Stimulated activated CD4-positive, alpha-beta T cell treated with anti-CD3 and anti-CD28 coated beads, TNF-alpha, amount 100 ng/mL, for 4 hours (primary cell): ENCODE data around the gene HEXD.
A peak's percentile ranks its signal among the peaks of the same experiment; 100 is the strongest.
"Not testable (repeated sequence)": the region's sequence is repeated elsewhere in the genome, so short reads cannot be mapped to it uniquely, and the experiment has no call there.

Experiments
- DNase-seq, 3 experiments: peaks; one replicate each; pipeline ENCODE4 v3.0.0-alpha.2; 2020; ENCODE audit warnings: low read depth in 3 of 3

HEXD gene

GRCh38 chr17:82396601-82397435, 21.3 kb upstream of the HEXD start:
- no peak for DNase-seq

GRCh38 chr17:82397449-82398335, 20.5 kb upstream of the HEXD start:
- DNase-seq = no peak

- no peak for DNase-seq
Observed at GRCh38 chr17:82399041-82399441, 19.1 kb upstream of the HEXD start.

- no peak for DNase-seq
Observed at GRCh38 chr17:82399601-82400101, 18.5 kb upstream of the HEXD start.

- no peak for DNase-seq
Observed at GRCh38 chr17:82400206-82400605, 17.9 kb upstream of the HEXD start.

DNA sequence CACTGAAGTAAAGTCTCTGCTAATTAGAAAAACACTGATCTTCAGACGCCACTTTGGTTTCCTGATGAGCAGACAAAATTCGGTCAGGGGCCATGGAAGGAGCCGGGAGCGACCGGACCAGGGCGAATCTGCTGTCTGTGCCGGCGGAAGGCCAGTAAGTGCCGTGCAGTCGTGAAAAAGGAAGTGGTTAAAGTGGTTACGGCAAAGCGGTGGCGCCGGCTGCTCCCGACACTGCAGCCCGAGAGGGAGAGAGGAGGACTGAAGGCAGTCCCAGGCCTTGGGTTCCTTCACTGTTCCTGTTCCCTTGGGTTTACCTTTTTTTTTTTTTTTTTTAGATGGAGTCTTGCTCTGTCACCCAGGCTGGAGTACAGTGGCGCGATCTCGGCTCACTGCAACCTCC, 17.3 kb upstream of the HEXD start:
- peak in 2 of 3 experiments; percentile 11 to 13 for DNase-seq

- no peak for DNase-seq
Observed at GRCh38 chr17:82402865-82403264, 15.3 kb upstream of the HEXD start.

DNA sequence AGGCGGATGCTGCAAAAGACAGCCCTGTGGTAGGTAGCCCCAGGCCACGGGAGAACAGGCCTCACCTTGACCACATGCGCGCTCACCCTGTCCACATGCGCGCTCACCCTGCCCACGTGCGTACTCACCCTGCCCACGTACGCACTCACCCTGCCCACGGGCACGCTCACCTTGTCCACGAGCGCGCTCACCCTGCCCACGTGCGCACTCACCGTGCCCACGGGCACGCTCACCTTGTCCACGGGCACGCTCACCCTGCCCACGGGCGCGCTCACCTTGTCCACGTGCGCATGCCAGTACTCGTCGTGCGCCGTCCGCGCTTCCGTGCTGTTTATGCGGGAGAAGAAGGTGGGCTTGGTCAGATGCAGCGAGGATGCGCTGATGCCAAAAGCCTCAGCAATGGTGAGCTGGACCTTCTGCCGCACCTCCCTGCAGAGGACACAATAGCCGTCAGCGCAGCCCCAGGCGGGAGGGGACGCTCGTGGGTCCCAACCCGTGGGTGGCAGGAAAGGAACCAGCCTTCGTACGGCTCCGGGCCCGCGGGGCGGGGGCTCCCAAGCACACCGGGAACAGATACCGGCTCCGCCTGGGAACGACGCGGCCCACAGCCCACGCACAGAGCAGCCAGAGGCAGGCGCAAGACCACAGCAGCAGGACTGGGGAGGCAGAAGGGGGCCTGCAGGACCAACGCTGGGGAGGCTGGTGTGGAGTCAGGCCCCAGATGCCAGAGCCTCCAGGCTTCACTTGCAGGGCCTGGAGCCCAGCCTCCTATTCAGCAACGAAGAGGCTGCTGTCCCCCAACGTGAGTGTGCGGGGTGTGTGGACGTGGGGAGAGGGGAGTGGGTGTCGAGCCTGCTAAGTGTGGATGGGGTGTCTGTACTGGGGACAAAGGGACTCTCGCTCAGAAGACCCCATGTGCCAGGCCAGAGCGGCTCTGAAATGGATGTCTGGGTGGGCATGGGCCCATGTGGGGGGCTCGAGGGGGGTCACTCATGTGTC, 14.2 kb upstream of the HEXD start:
- no peak for DNase-seq

GRCh38 chr17:82405051-82405450, 13.1 kb upstream of the HEXD start:
- no peak for DNase-seq

DNA sequence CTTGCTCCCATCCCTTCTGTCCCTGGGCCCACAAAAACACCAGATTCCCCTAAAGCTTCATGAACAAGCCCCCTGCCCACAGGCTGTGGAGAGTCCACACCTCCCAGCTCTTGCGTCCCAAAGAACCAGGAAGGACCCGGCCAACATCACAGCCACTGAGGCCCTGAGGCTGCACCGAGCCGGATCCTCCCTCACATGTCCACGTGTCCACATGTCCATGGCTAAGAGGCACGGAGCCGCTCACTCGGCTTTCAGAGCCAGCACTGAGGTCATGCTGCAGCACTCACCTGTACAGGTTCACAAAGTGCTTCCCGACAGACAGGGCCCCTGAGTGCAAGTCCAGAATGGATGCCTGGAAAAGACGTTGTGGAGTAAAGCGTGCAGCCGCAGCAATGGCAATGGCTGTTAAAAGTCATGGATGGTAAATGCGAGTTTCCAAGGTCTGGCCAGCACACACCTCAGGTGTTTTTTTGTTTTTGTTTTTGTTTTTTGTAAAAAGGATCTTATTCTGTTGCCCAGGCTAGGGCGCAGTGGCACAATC, 11.9 kb upstream of the HEXD start:
- DNase-seq = no peak

GRCh38 chr17:82407255-82407654, 10.9 kb upstream of the HEXD start:
- no peak for DNase-seq

DNA sequence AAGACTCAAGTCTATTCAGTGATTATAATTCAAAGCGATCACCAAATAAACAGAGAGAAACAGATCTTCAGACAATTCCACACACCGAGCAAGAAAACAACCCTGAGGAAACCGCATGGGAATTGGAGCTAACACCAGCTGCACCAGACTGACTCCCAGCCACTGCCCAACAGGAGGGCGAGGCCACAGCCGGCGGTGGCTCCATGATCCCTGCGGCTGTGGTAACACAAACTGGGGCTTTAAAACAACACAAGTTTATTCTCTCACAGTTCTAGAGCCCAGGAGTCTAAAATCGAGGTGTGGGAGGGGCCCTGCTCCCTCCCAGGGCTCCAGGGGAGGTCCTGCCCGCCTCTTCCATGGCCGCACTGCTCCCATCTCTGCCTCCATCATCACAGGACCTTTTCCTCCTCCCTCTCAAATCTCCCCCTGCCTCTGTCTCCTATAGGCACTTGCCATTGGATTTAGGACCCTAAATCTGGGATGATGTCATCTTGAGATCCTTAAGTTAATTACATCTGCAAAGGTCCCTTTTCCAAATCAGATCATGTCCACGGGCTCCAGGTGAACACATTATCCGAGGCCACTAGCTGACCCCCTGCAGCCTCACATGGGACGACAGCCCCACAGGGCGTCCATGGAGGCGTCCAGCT, 9.7 kb upstream of the HEXD start:
- no peak for DNase-seq

DNA sequence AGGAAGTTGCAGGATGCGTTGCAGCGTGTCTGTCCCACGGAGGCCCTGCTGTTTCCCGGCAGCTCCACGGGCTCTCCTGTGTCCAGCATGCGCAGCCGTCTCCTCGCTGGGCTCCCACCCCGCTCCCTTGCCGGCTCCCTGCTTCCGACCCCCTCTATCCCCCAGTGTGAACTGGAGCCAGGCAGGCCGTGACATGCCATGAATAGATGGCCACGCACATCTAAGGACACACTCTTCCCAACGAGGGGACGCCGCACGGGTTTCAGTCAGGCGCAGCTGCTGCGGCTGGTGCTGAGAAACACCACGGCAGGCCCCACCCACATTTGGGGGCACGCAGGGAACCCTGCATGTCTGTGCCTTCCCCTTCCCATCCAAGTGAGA, 9.2 kb upstream of the HEXD start:
- DNase-seq = no peak

DNA sequence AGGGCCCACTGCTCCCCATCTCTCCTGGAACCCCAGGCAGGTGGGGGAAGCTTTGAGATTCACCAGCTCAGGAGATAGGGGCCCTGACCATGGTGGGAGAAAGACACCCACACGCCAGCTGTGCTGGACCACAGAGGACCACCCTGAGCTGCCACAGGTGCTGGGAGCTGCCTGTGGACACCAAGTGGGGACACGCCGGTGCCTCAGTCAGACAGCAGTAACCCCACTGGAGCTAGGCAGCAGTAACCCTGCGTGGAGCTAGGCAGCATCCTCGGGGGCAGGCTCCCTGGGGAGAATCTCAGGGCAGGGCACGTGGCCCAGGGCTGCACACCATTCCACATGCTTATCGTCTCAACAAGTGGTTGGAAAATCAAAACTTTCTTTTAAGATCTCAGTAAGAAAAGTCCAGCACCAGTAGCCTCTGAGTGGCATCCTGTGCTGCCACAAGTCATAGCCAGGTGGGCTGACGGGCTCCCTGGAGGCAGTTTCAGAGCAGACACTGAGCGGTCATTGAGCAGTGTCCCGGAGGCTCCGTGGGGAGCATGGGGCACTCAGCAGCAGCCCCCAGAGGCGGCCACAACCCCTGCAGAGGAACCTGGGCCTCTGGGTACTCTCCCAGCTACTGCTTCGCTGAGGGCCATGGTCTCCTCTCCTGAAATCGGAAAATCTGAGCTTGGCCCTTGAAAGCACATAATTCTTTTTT, 8.0 kb upstream of the HEXD start:
- no peak for DNase-seq

DNA sequence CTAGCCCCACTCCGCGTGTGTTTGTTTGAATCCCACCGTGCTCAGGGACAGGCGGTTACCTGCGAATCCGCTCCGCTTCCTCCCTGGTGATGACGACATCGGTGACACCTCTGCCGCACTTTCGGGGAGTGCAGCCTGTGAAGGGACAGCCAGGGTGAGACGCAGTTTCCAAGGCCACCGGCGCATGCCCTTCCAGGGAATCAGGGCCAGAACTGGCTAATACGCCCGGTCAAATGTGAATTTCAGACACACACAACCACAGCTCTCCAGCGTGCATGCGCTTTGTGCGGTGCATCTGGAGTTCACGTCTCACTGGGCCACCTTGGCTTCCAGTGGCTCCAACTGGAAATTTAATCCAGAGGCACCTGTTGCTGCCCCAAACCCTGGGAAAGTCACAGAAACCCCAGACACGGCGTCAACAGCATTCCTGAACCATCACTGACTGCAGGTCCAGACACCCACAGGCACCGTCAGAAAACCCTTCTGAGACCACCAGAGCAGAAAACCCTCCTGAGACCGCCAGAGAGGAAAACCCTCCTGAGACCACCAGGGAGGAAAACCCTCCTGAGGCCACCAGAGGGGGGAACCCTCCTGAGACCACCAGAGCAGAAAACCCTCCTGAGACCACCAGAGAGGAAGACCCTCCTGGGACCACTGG, 6.6 kb upstream of the HEXD start:
- DNase-seq = no peak

DNA sequence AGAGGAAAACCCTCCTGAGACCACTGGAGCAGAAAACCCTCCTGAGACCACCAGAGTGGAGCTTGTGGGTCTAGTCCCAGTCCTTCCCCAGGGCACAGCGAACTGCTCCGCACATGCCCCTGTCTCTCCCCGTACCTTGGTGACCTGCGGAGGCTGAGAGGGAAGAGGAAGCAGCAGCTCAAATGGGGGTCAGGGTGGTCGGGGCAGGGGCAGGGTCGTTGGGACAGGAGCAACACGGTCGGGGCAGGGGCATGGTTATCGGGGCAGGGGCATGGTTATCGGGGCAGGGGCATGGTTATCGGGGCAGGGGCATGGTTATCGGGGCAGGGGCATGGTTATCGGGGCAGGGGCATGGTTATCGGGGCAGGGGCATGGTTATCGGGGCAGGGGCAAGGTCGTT, 6.1 kb upstream of the HEXD start:
- not testable (repeated sequence) for DNase-seq

- DNase-seq = no peak
Observed at GRCh38 chr17:82412535-82413520, 5.3 kb upstream of the HEXD start.

DNA sequence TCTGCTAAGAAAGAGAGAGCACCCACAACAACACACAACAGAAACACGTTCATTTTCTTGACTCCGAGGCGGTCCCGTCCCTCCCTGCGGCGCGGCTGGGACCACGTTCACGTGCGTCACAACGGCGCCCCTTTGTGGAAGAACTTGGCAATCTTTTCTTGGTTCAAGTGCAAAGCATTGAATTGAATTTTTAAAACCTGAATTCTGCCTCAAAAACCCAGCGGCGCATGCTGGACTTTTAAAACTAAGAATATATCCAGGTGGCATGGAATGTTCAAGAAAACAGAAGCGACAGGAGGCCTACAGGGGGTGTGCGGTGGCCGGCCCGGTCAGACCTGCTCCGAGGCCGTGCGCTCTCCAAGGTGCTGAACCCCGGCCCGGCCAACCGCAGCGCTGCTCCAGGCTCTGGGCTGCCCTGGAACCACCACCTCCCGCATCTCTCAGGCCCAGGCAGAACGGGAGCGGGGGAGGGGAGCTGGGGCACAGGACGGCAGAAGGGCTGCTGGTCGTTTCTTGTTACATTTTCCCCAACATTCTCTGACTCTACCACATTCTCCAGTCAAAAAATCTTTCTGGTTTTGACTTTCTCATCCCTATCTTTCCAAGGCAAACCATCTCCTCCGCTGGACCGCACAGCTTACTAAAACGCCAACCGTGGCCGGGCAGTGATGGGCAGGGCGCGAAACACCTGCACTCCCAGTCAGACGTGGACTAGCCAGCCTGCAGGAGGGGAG, 3.4 kb upstream of the HEXD start:
- peak; percentile 52 to 64 (median 52) for DNase-seq
